ENCODE measurements around the gene CAPN15.

- TF ChIP-seq RAD21 (IDR thresholded peaks at IDR 0.05; ENCODE audit: low read depth) (no peak), NFIC (IDR thresholded peaks at IDR 0.05) (no peak), EP300 (IDR thresholded peaks at IDR 0.05; ENCODE audit: borderline replicate concordance) (no peak), CEBPB (IDR thresholded peaks at IDR 0.05) (no peak), TAF1 (IDR thresholded peaks at IDR 0.05; ENCODE audit: low read depth) (no peak)
Measured at GRCh38 chr16:576197-576822, 48.8 kb downstream of the CAPN15 start.

Measured in Ishikawa (cell line).